Measurements from ENCODE around the gene DTD1.

The DTD1 gene

GRCh38 chr20:18566892-18567738, 20.7 kb upstream of the DTD1 start, which contains the start of gene SMIM26 (continued):
- TF ChIP-seq ZNF639 (tag by site-specific recombination; IDR thresholded peaks at IDR 0.05), result peak; percentile 47; the same call in 1 of the 2 replicates
- 0 out of 2 replicates have a peak, but pooled peaks have one; percentile 24 for TF ChIP-seq MZF1 (tag by site-specific recombination; IDR thresholded peaks at IDR 0.05; ENCODE audit: borderline replicate concordance)
- 0 out of 2 replicates have a peak, but pooled peaks have one; percentile 36 for TF ChIP-seq ZSCAN23 (tag by site-specific recombination; IDR thresholded peaks at IDR 0.05)
- peak; percentile 62 for TF ChIP-seq SP3 (tag by site-specific recombination; IDR thresholded peaks at IDR 0.05)
- TF ChIP-seq ZNF701 (tag by site-specific recombination; IDR thresholded peaks at IDR 0.05), result no peak
- no peak for TF ChIP-seq OSR2 (tag by site-specific recombination; IDR thresholded peaks at IDR 0.05)
- TF ChIP-seq HOXA7 (CRISPR knock-in tag; IDR thresholded peaks at IDR 0.05; ENCODE audit: borderline replicate concordance), result no peak
- TF ChIP-seq YY2 (tag by site-specific recombination; IDR thresholded peaks at IDR 0.05), result 0 out of 2 replicates have a peak, but pooled peaks have one; percentile 23
- TF ChIP-seq PRDM6 (tag by site-specific recombination; IDR thresholded peaks at IDR 0.05), result no peak; the same call in 1 of the 2 replicates
- peak; percentile 88; the same call in 1 of the 2 replicates for TF ChIP-seq ZNF501 (tag by site-specific recombination; IDR thresholded peaks at IDR 0.05)
- no peak for TF ChIP-seq ZNF660 (tag by site-specific recombination; IDR thresholded peaks at IDR 0.05)
- 0 out of 2 replicates have a peak, but pooled peaks have one; percentile 26 for TF ChIP-seq SCRT2 (tag by site-specific recombination; IDR thresholded peaks at IDR 0.05)
- no peak for TF ChIP-seq ZNF544 (tag by site-specific recombination; IDR thresholded peaks at IDR 0.05)
- peak; percentile 81; the same call in 1 of the 2 replicates for TF ChIP-seq ZNF449 (tag by site-specific recombination; IDR thresholded peaks at IDR 0.05)
- TF ChIP-seq ZNF221 (tag by site-specific recombination; IDR thresholded peaks at IDR 0.05; ENCODE audit: borderline replicate concordance), result no peak
- TF ChIP-seq ZNF16 (tag by site-specific recombination; IDR thresholded peaks at IDR 0.05; ENCODE audit: low read depth), result no peak
- TF ChIP-seq ZNF580 (tag by site-specific recombination; IDR thresholded peaks at IDR 0.05), result 0 out of 2 replicates have a peak, but pooled peaks have one; percentile 72
- TF ChIP-seq ZNF223 (tag by site-specific recombination; IDR thresholded peaks at IDR 0.05), result no peak
- TF ChIP-seq ZNF175 (tag by site-specific recombination; IDR thresholded peaks at IDR 0.05), result no peak
- TF ChIP-seq TRIM28 (IDR thresholded peaks at IDR 0.05; ENCODE audit: borderline replicate concordance, low read length), result peak; percentile 86
- peak; percentile 97 for TF ChIP-seq ZBTB17 (tag by site-specific recombination; IDR thresholded peaks at IDR 0.05)
- 0 out of 2 replicates have a peak, but pooled peaks have one; percentile 18 for TF ChIP-seq ZFP3 (tag by site-specific recombination; IDR thresholded peaks at IDR 0.05; ENCODE audit: low read depth)
- TF ChIP-seq ZNF10 (tag by site-specific recombination; IDR thresholded peaks at IDR 0.05), result no peak
- TF ChIP-seq PRDM4 (tag by site-specific recombination; IDR thresholded peaks at IDR 0.05), result peak; percentile 72
- TF ChIP-seq WT1 (tag by site-specific recombination; IDR thresholded peaks at IDR 0.05), result peak; percentile 8; the same call in 1 of the 2 replicates
- TF ChIP-seq ZNF658 (tag by site-specific recombination; IDR thresholded peaks at IDR 0.05), result no peak
- TF ChIP-seq ZNF654 (tag by site-specific recombination; IDR thresholded peaks at IDR 0.05; ENCODE audit: low read depth), result no peak
- no peak for TF ChIP-seq ZNF423 (tag by site-specific recombination; IDR thresholded peaks at IDR 0.05)
- 0 out of 2 replicates have a peak, but pooled peaks have one; percentile 18 for TF ChIP-seq GLIS2 (tag by site-specific recombination; IDR thresholded peaks at IDR 0.05)

Measured in HEK293 (cell line).